Natural killer cell (primary cell): ENCODE data around the gene FAM186B. TPM values are rescaled to one million over a fixed set of nuclear protein-coding genes. Genes with fewer than 3 reads are reported as not detected.

Experiments
- ATAC-seq, 3 donors: fragments of 150-1000 bp in 2 of 3; fragments of 200-7000 bp in 1 of 3; cut with Tn5 transposase; 1 replicate in 1 of 3; 2 replicates in 2 of 3; pipeline ENCODE4 v1.10.0; 2021; ENCODE audit warnings: mild to moderate bottlenecking in 2 of 3, moderate library complexity in 2 of 3
- DNase-seq, 2 donors: peaks; one replicate each; pipeline versions ENCODE4 v3.0.0 to v3.0.0-alpha.2; 2013 to 2021; ENCODE audit warnings: mixed read lengths in 1 of 2
- H3K27ac ChIP-seq: one replicate; pipeline ENCODE4 v1.5.1; 2013; ENCODE audit warnings: mild to moderate bottlenecking, low read length
- H3K27me3 ChIP-seq: one replicate; pipeline ENCODE4 v1.6.1; 2013; ENCODE audit warnings: low read length; ENCODE audit not compliant: control insufficient read depth, insufficient read depth
- H3K36me3 ChIP-seq: one replicate; pipeline ENCODE4 v1.6.1; 2013; ENCODE audit warnings: low read length; ENCODE audit not compliant: control insufficient read depth, insufficient read depth
- H3K4me1 ChIP-seq: one replicate; pipeline ENCODE4 v1.6.1; 2013; ENCODE audit warnings: low read length; ENCODE audit not compliant: control insufficient read depth, insufficient read depth
- H3K4me3 ChIP-seq: one replicate; pipeline ENCODE4 v1.5.1; 2013; ENCODE audit warnings: low read length
- H3K9me3 ChIP-seq: one replicate; pipeline ENCODE4 v1.6.1; 2013; ENCODE audit warnings: low read length; ENCODE audit not compliant: control insufficient read depth, insufficient read depth
- H3K27ac Mint-ChIP-seq, 2 donors: one replicate each; pipeline ENCODE4 v1.8.0; 2022; ENCODE audit warnings: mild to moderate bottlenecking in 2 of 2, mixed read lengths in 2 of 2, moderate library complexity in 1 of 2
- H3K27me3 Mint-ChIP-seq, 2 donors: one replicate each; pipeline ENCODE4 v1.8.0; 2022; ENCODE audit warnings: low read depth in 2 of 2, mixed read lengths in 2 of 2
- H3K36me3 Mint-ChIP-seq: one replicate; pipeline ENCODE4 v1.8.0; 2022; ENCODE audit warnings: mixed read lengths
- H3K4me1 Mint-ChIP-seq, 2 donors: one replicate each; pipeline ENCODE4 v1.8.0; 2022; ENCODE audit warnings: mixed read lengths in 2 of 2
- H3K4me3 Mint-ChIP-seq: one replicate; pipeline ENCODE4 v1.8.0; 2022; ENCODE audit warnings: mild to moderate bottlenecking, moderate library complexity, mixed read lengths
- H3K9me3 Mint-ChIP-seq, 2 donors: one replicate each; pipeline ENCODE4 v1.8.0; 2022; ENCODE audit warnings: mixed read lengths in 2 of 2
- WGBS: methylation state at CpG from one replicate; pipeline ENCODE4 v1.1.7; 2013; ENCODE audit warnings: missing lambda C conversion rate; ENCODE audit not compliant: insufficient coverage; 5-methylcytosine and 5-hydroxymethylcytosine counted together
- intact Hi-C: fragments of 100-400 bp; cut with micrococcal nuclease; formaldehyde crosslinking; loops from one replicate; pipeline ENCODE4 v1.14.2; 2022
- total RNA-seq, 4 donors: library from RNA; stranded (reverse); fragments of 120-200 nt in 1 of 4; gene quantifications; one replicate each; pipeline versions ENCODE4 v1.2.3 to v1.2.4, GENCODE V29; 2013 to 2022
- TF ChIP-seq, protein P1 (sequence below): fragments of 200-600 bp; IDR thresholded peaks from one replicate; pipeline ENCODE4 v1.8.0; 2022; ENCODE audit warnings: antibody characterized with exemption

Gene FAM186B
- total RNA-seq, 3 donors from 2014 or later (not counting 1 experiment from before 2014, with no cell fraction given): 0.56 to 0.85 (median 0.77) TPM

DNA sequence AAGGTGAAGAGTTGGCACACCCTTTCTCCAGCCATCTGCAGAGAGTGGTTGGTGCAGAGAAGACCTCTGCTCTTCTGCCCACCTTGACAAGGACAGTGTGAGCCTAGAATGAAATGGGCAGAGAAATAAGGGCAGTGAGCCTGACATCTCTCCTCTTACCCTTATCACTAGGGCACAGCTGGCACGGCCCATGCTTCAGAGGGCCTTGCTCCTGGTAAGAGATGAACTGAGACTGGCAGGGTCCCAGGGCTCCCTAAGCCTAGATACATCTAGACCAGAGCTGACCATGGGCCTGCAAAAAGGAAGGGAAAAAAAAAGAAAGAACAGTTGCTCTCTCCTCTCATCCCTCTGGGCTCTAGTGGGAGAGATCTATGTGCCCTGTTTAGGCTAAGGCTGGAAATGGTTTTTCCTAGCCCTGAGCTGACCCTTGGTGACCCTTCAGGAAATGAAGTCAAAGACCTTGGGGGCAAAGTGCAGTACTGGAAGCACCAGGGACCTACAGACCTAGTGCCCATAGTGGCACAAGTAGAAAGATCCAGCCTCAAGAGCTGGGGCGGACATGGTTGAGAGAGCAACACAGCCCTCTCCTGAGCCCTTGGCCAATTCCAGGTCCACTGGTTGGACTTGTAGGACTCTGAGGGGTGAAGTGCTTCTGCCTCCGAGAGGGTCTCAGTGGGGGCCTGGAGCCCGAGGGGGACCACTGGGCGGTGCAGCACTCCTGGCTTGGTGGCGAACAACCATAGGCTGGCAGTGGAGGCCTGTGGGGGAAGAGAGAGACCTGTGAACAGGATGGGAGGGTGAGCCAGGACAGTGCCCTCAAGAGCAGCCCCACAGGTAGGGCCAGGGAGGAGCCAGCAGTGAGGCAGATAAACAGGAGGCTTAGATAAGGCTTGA is 40.0 kb upstream of the FAM186B start:
- TF ChIP-seq, protein P1, sequence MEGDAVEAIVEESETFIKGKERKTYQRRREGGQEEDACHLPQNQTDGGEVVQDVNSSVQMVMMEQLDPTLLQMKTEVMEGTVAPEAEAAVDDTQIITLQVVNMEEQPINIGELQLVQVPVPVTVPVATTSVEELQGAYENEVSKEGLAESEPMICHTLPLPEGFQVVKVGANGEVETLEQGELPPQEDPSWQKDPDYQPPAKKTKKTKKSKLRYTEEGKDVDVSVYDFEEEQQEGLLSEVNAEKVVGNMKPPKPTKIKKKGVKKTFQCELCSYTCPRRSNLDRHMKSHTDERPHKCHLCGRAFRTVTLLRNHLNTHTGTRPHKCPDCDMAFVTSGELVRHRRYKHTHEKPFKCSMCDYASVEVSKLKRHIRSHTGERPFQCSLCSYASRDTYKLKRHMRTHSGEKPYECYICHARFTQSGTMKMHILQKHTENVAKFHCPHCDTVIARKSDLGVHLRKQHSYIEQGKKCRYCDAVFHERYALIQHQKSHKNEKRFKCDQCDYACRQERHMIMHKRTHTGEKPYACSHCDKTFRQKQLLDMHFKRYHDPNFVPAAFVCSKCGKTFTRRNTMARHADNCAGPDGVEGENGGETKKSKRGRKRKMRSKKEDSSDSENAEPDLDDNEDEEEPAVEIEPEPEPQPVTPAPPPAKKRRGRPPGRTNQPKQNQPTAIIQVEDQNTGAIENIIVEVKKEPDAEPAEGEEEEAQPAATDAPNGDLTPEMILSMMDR: no peak
- H3K36me3 ChIP-seq: peaks cover 54% of the 10 kb centered on the region
- H3K9me3 Mint-ChIP-seq: no peaks in the 10 kb centered on the region
- H3K27ac ChIP-seq: peak overlapping the region; percentile 41
- H3K4me1 Mint-ChIP-seq: peaks cover 28 to 50% of the 10 kb centered on the region in 2 donors
- WGBS: 89% methylated on average over 5 of the region's 6 CpGs
- H3K4me3 Mint-ChIP-seq: no peak overlapping the region
- H3K27ac Mint-ChIP-seq: peak overlapping the region; percentile 67 to 89
- no peaks in the 10 kb centered on the region for H3K27me3 Mint-ChIP-seq
- no peaks in the 10 kb centered on the region for H3K27me3 ChIP-seq
- no peak for ATAC-seq
- H3K4me3 ChIP-seq: no peak overlapping the region
- no peaks in the 10 kb centered on the region for H3K9me3 ChIP-seq
- H3K4me1 ChIP-seq: peaks cover 13% of the 10 kb centered on the region
- no peaks in the 10 kb centered on the region for H3K36me3 Mint-ChIP-seq
- no peak for DNase-seq
- intact Hi-C loops: loop anchor here (2.0 kb wide), 1 partner anchor 25 kb away; no protein-coding TSS in a partner anchor

DNA sequence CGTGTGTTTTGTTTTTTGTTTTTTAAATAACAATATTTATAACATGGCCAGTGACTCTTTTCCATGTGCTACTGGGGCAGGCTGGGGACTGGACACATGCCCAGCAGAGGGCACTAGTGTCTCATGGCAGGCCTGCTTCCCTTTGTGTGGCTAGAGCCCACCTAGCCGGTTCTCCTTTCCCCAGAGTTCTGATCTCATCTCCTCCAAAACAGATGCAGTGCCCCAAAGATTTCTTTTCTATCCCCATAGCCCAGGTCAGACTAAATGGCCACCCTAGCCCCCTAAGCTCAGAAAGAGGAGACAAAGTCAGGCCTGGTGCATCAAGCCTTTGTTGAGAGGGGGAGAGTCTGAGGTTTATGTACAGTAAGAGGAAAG is 39.2 kb upstream of the FAM186B start:
- Mint-ChIP-seq H3K27ac (peak overlapping the region; percentile 67 to 89), H3K27me3 (no peaks in the 10 kb centered on the region), H3K4me1 (peaks cover 22 to 50% of the 10 kb centered on the region in 2 donors), H3K9me3 (no peaks in the 10 kb centered on the region), H3K4me3 (no peak overlapping the region), H3K36me3 (no peaks in the 10 kb centered on the region)
- intact Hi-C loops: loop anchor here (1.0 to 2.0 kb wide), 2 partner anchors 26 to 63 kb away; partner anchors contain the start of gene FMNL3
- H3K4me3 ChIP-seq: no peak overlapping the region
- H3K9me3 ChIP-seq: no peaks in the 10 kb centered on the region
- 0% methylated on average over 1 of the region's 2 CpGs for WGBS
- peaks cover 13% of the 10 kb centered on the region for H3K4me1 ChIP-seq
- DNase-seq (peak; percentile 80 to 93), ATAC-seq (peak; percentile 88 to 100 (median 96))
- no peaks in the 10 kb centered on the region for H3K27me3 ChIP-seq
- peak overlapping the region; percentile 41 for H3K27ac ChIP-seq
- TF ChIP-seq, protein P1: peak; percentile 97
- H3K36me3 ChIP-seq: peaks cover 47% of the 10 kb centered on the region

DNA sequence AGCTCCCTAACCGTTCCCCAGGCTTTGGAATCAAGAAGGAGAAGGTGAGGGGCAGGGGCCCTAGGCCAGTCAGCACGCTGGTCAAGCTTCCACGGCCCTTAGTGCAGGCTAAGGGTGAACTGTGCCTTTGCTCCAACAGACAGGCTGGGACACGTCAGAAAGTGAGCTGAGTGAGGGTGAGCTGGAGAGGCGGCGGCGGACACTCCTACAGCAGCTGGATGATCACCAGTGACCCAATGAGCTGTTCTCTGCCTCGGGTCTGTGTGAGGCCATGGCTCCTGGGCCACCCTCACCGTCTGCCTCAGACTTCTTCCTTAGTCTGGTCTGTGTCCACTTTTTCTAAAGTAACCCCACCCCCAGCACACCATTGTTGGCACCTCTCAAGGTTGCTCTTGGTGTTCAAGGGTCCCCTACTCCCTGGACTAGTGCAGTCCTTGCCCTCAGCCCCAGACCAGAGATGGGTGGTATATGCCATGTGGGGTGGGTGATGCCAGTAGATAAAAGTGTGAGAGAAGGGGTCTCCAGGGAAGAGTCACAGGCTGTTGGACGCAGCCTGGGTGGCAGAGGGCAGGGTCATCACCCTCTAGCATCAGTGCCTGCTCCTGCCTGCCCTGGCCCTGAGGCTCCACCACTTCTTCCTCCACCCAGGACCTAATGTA is 38.7 kb upstream of the FAM186B start:
- no peak overlapping the region for H3K4me3 ChIP-seq
- 89% methylated on average over 10 of the region's 10 CpGs for WGBS
- Mint-ChIP-seq H3K27ac (peak overlapping the region; percentile 67 to 89), H3K9me3 (no peaks in the 10 kb centered on the region), H3K4me1 (peaks cover 19 to 46% of the 10 kb centered on the region in 2 donors), H3K36me3 (no peaks in the 10 kb centered on the region), H3K27me3 (no peaks in the 10 kb centered on the region), H3K4me3 (no peak overlapping the region)
- no peaks in the 10 kb centered on the region for H3K27me3 ChIP-seq
- TF ChIP-seq, protein P1: no peak
- H3K9me3 ChIP-seq: no peaks in the 10 kb centered on the region
- peaks cover 42% of the 10 kb centered on the region for H3K36me3 ChIP-seq
- intact Hi-C loops: loop anchor here (1.0 to 2.0 kb wide), 2 partner anchors 27 to 63 kb away; partner anchors contain the start of gene FMNL3
- ATAC-seq (peak in 2 of 3 donors; percentile 13 to 22), DNase-seq (no peak)
- peaks cover 13% of the 10 kb centered on the region for H3K4me1 ChIP-seq
- H3K27ac ChIP-seq: no peak overlapping the region
